GM23338 (cell line): ENCODE measurements around the gene DYSF. TPM values are rescaled to one million over a fixed set of nuclear protein-coding genes. Genes with fewer than 3 reads are reported as not detected.
"Not testable (repeated sequence)": the region's sequence is repeated elsewhere in the genome, so short reads cannot be mapped to it uniquely, and the experiment has no call there.

ENCODE experiments used
- ATAC-seq: fragments of 200-7000 bp; cut with Tn5 transposase; 3 replicates; pipeline ENCODE4 v1.9.1; 2020
- DNase-seq: peaks from one replicate; pipeline ENCODE4 v3.0.0-alpha.2; 2015; ENCODE audit warnings: low spot score
- H2AFZ ChIP-seq: fragments of 200-600 bp; sonication (generic); 2 replicates; pipeline ENCODE4 v1.8.0; 2016; ENCODE audit warnings: antibody characterized with exemption, mild to moderate bottlenecking, moderate library complexity
- H3F3A ChIP-seq: fragments of 200-600 bp; sonication (generic); replicated peaks from 2 replicates; pipeline ENCODE4 v1.8.0; 2017; ENCODE audit warnings: antibody characterized with exemption, mixed run types, low read depth
- H3K27ac ChIP-seq: fragments of 200-600 bp; sonication (generic); 2 replicates; pipeline ENCODE4 v1.6.1; 2016; ENCODE audit warnings: low read depth
- H3K27me3 ChIP-seq: fragments of 200-600 bp; sonication (generic); 2 replicates; pipeline ENCODE4 v1.8.0; 2016; ENCODE audit warnings: mild to moderate bottlenecking, mixed run types, moderate library complexity; ENCODE audit not compliant: insufficient read depth
- H3K36me3 ChIP-seq: fragments of 200-600 bp; sonication (generic); 2 replicates; pipeline ENCODE4 v1.8.0; 2016; ENCODE audit warnings: mild to moderate bottlenecking; ENCODE audit not compliant: insufficient read depth
- H3K4me1 ChIP-seq: fragments of 200-600 bp; sonication (generic); 2 replicates; pipeline ENCODE4 v1.8.0; 2016; ENCODE audit warnings: mild to moderate bottlenecking, moderate library complexity; ENCODE audit not compliant: insufficient read depth
- H3K4me2 ChIP-seq: fragments of 200-600 bp; sonication (generic); 2 replicates; pipeline ENCODE4 v1.7.1; 2017; ENCODE audit warnings: mixed run types
- H3K4me3 ChIP-seq: fragments of 200-600 bp; sonication (generic); 2 replicates; pipeline ENCODE4 v1.6.1; 2016; ENCODE audit warnings: mixed run types
- H3K79me2 ChIP-seq: fragments of 200-600 bp; sonication (generic); replicated peaks from 2 replicates; pipeline ENCODE4 v1.8.0; 2017; ENCODE audit warnings: mild to moderate bottlenecking; ENCODE audit not compliant: insufficient read depth
- H3K9me2 ChIP-seq: fragments of 200-600 bp; sonication (generic); 2 replicates; pipeline ENCODE4 v1.8.0; 2017; ENCODE audit not compliant: insufficient read depth
- H4K20me1 ChIP-seq: fragments of 200-600 bp; sonication (generic); replicated peaks from 2 replicates; pipeline ENCODE4 v1.8.0; 2017; ENCODE audit warnings: mild to moderate bottlenecking; ENCODE audit not compliant: insufficient read depth
- H3K27ac Mint-ChIP-seq: 2 replicates; pipeline ENCODE4 v1.8.0; 2020; ENCODE audit warnings: inconsistent platforms, mild to moderate bottlenecking, moderate library complexity, mixed read lengths
- H3K27me3 Mint-ChIP-seq: 3 replicates; pipeline ENCODE4 v1.8.0; 2022; ENCODE audit warnings: low read depth, mild to moderate bottlenecking, moderate library complexity, mixed read lengths, inconsistent platforms; ENCODE audit not compliant: insufficient read depth, poor library complexity
- H3K36me3 Mint-ChIP-seq: 3 replicates; pipeline ENCODE4 v1.8.0; 2021; ENCODE audit warnings: low read depth, mild to moderate bottlenecking, inconsistent platforms, moderate library complexity, mixed read lengths
- H3K4me1 Mint-ChIP-seq: 3 replicates; pipeline ENCODE4 v1.8.0; 2020; ENCODE audit warnings: mild to moderate bottlenecking, inconsistent platforms, mixed read lengths
- H3K4me3 Mint-ChIP-seq: 3 replicates; pipeline ENCODE4 v1.8.0; 2021; ENCODE audit warnings: moderate library complexity, mild to moderate bottlenecking, inconsistent platforms, mixed read lengths
- H3K9me3 Mint-ChIP-seq: 3 replicates; pipeline ENCODE4 v1.8.0; 2020; ENCODE audit warnings: moderate library complexity, mild to moderate bottlenecking, inconsistent platforms, mixed read lengths
- CTCF ChIP-seq, 2 experiments: fragments of 200-600 bp in 1 of 2; sonication (generic) in 1 of 2; conservative IDR thresholded peaks; 2 replicates each; pipeline versions ENCODE4 v1.5.1 to v1.6.1; 2016 to 2017; ENCODE audit warnings: antibody characterized with exemption in 2 of 2, low read depth in 2 of 2, mild to moderate bottlenecking in 2 of 2, moderate library complexity in 1 of 2
- ETS1 ChIP-seq: IDR thresholded peaks from 2 replicates; pipeline ENCODE4 v1.6.1; 2016; ENCODE audit warnings: antibody characterized with exemption
- EZH2 ChIP-seq: fragments of 200-600 bp; sonication (generic); IDR thresholded peaks from one replicate; pipeline ENCODE4 v1.8.0; 2017; ENCODE audit warnings: antibody characterized with exemption, mild to moderate bottlenecking, low read depth; ENCODE audit not compliant: unreplicated experiment
- EZH2phosphoT487 ChIP-seq: fragments of 200-600 bp; sonication (generic); IDR thresholded peaks from one replicate; pipeline ENCODE4 v1.8.1; 2018; ENCODE audit warnings: antibody characterized with exemption; ENCODE audit not compliant: unreplicated experiment
- JUNB ChIP-seq: IDR thresholded peaks from one replicate; pipeline ENCODE4 v1.6.1; 2016; ENCODE audit warnings: antibody characterized with exemption; ENCODE audit not compliant: unreplicated experiment
- NANOG ChIP-seq: IDR thresholded peaks from 2 replicates; pipeline ENCODE4 v1.6.1; 2016; ENCODE audit warnings: antibody characterized with exemption, borderline replicate concordance
- POLR2AphosphoS5 ChIP-seq: IDR thresholded peaks from 2 replicates; pipeline ENCODE4 v1.6.1; 2016; ENCODE audit warnings: antibody characterized with exemption, low read depth
- REST ChIP-seq: IDR thresholded peaks from one replicate; pipeline ENCODE4 v1.6.1; 2018; ENCODE audit warnings: antibody characterized with exemption; ENCODE audit not compliant: unreplicated experiment
- STAT1 ChIP-seq: IDR thresholded peaks from one replicate; pipeline ENCODE4 v1.6.1; 2016; ENCODE audit warnings: antibody characterized with exemption; ENCODE audit not compliant: unreplicated experiment
- ZNF114 ChIP-seq: fragments of 250-450 bp; sonication (Bioruptor Pico); IDR thresholded peaks from 2 replicates; pipeline ENCODE4 v1.5.0; 2020; ENCODE audit warnings: mild to moderate bottlenecking, moderate library complexity
- ZNF331 ChIP-seq: fragments of 250-450 bp; sonication (Bioruptor Pico); IDR thresholded peaks from 2 replicates; pipeline ENCODE4 v1.5.0; 2020; ENCODE audit warnings: low read depth, mild to moderate bottlenecking, moderate library complexity
- polyA plus RNA-seq: library from polyadenylated mRNA; unstranded; fragments of >200 nt; fragmentation: Nextera tagmentation; extraction: Ambion mirVana; gene quantifications from 2 replicates; pipeline ENCODE4 v1.2.1, GENCODE V29; 2016
- total RNA-seq: library from RNA; depleted of rRNA; stranded (reverse); fragments of >200 nt; shearing (Covaris generic); gene quantifications from 2 replicates; pipeline ENCODE4 v1.2.3, GENCODE V29; 2014

Gene DYSF
- total and polyA plus RNA-seq, 2 experiments from 2014 or later: 7.3 to 21.3 TPM

- Mint-ChIP-seq H3K4me3 (no peak overlapping the region), H3K27me3 (no peaks in the 10 kb centered on the region), H3K4me1 (no peaks in the 10 kb centered on the region), H3K36me3 (peaks cover 31% of the 10 kb centered on the region), H3K9me3 (peaks cover 24% of the 10 kb centered on the region), H3K27ac (no peak overlapping the region)
- no peaks in the 10 kb centered on the region for H3K4me1 ChIP-seq
- no peaks in the 10 kb centered on the region for H4K20me1 ChIP-seq
- H3F3A ChIP-seq: no peaks in the 10 kb centered on the region
- no peak for ATAC-seq
- H3K27ac ChIP-seq: no peak overlapping the region
- H3K4me2 ChIP-seq: no peak overlapping the region
- no peaks in the 10 kb centered on the region for H3K36me3 ChIP-seq
- H3K79me2 ChIP-seq: no peaks in the 10 kb centered on the region
- no peaks in the 10 kb centered on the region for H3K27me3 ChIP-seq
- no peak for DNase-seq
- no peaks in the 10 kb centered on the region for H3K9me2 ChIP-seq
- TF ChIP-seq ZNF331 (CRISPR knock-in tag) (no peak), CTCF (conservative IDR thresholded peaks at IDR 0.05; ENCODE audit: low read depth in 2 of 2) (no peak), ZNF114 (CRISPR knock-in tag) (no peak), JUNB (no peak), EZH2phosphoT487 (no peak), NANOG (no peak), POLR2AphosphoS5 (no peak), EZH2 (no peak), ETS1 (no peak), STAT1 (no peak), REST (no peak)
- no peak overlapping the region for H3K4me3 ChIP-seq
- no peak overlapping the region for H2AFZ ChIP-seq
Measured at GRCh38 chr2:71655498-71655897, 202.1 kb downstream of the DYSF start.

GRCh38 chr2:71658256-71658655 is 204.9 kb downstream of the DYSF start:
- not testable (repeated sequence) for H3K4me3 Mint-ChIP-seq

More at GRCh38 chr2:71658256-71658655, 204.9 kb downstream of the DYSF start:
- not testable (repeated sequence) for H3K27ac ChIP-seq, H4K20me1 ChIP-seq, ATAC-seq, H3K27me3 Mint-ChIP-seq, H3K4me1 Mint-ChIP-seq, H3K4me3 ChIP-seq, H3K27me3 ChIP-seq, H3K79me2 ChIP-seq, H3K4me2 ChIP-seq, H3F3A ChIP-seq, H3K9me2 ChIP-seq, DNase-seq, H3K36me3 ChIP-seq, H3K27ac Mint-ChIP-seq, H2AFZ ChIP-seq, H3K4me1 ChIP-seq
- Mint-ChIP-seq H3K36me3 (peaks cover 31% of the 10 kb centered on the region), H3K9me3 (peaks cover 24% of the 10 kb centered on the region)
